Lower lobe of right lung (tissue), 2 donors: ENCODE measurements around the gene SUSD4. TPM values are rescaled to one million over a fixed set of nuclear protein-coding genes. Genes with fewer than 3 reads are reported as not detected.

Source experiments
- ATAC-seq, 2 donors: fragments of 200-7000 bp; cut with Tn5 transposase; one replicate each; pipeline ENCODE4 v1.9.1; 2020 to 2022; ENCODE audit warnings: mild to moderate bottlenecking in 2 of 2, moderate library complexity in 2 of 2
- DNase-seq: peaks from one replicate; pipeline ENCODE4 v3.0.0-alpha.2; 2020
- H3K27ac ChIP-seq: fragments of 200-600 bp; one replicate; pipeline ENCODE4 v1.8.0; 2022
- H3K27me3 ChIP-seq: fragments of 200-600 bp; one replicate; pipeline ENCODE4 v1.8.0; 2022; ENCODE audit warnings: low read depth
- H3K36me3 ChIP-seq: fragments of 200-600 bp; one replicate; pipeline ENCODE4 v1.8.0; 2022; ENCODE audit warnings: mild to moderate bottlenecking
- H3K4me1 ChIP-seq: fragments of 200-600 bp; one replicate; pipeline ENCODE4 v1.8.0; 2022
- H3K4me3 ChIP-seq: fragments of 200-600 bp; one replicate; pipeline ENCODE4 v1.8.0; 2022; ENCODE audit warnings: mild to moderate bottlenecking
- H3K9me3 ChIP-seq: fragments of 200-600 bp; one replicate; pipeline ENCODE4 v1.8.0; 2022
- CTCF ChIP-seq: fragments of 200-600 bp; IDR thresholded peaks from one replicate; pipeline ENCODE4 v1.8.0; 2022; ENCODE audit warnings: antibody characterized with exemption, mild to moderate bottlenecking
- intact Hi-C: fragments of 100-400 bp; cut with DNase I; formaldehyde crosslinking; loops from one replicate; pipeline ENCODE4 v1.11.0; 2022
- total RNA-seq: library from RNA; stranded (reverse); fragmentation: NEBNext Ultra II Directional; extraction: Animal tissue kit (Norgen Biotek cat#: 25700); gene quantifications from one replicate; pipeline ENCODE4 v1.2.1, GENCODE V29; 2021
- donor health status: DM: no; HTN: yes; CAD: no; lungs with severe emphysema.

SUSD4 gene
- total RNA-seq, 1 donor from 2014 or later = 3.7 TPM

DNA sequence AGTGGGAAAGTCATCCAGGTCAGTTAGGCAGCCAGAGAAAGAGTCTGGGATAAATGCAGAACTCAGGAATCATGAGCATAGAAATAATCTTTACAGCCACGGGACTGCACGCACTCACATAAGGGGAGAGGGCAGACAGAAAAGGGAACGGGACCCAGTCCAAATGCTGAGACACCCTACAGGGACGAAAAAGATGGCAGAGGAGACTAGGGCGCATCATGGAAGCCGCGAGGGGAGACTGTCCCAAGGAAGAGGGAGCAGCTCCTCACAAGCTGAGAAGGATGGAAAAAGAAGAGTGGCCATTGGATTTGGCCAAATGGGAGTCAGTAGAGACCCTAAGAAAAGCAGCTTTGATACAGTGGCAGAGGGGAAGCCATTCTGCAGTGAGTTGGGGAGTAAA is 118.0 kb downstream of the SUSD4 start:
- H3K9me3 ChIP-seq = no peaks in the 10 kb centered on the region
- intact Hi-C loops = no loop called here
- H3K4me3 ChIP-seq = no peak overlapping the region
- no peaks in the 10 kb centered on the region for H3K4me1 ChIP-seq
- DNase-seq (no peak), ATAC-seq (no peak)
- H3K27ac ChIP-seq = no peak overlapping the region
- TF ChIP-seq CTCF = no peak
- no peaks in the 10 kb centered on the region for H3K36me3 ChIP-seq
- H3K27me3 ChIP-seq = no peaks in the 10 kb centered on the region

DNA sequence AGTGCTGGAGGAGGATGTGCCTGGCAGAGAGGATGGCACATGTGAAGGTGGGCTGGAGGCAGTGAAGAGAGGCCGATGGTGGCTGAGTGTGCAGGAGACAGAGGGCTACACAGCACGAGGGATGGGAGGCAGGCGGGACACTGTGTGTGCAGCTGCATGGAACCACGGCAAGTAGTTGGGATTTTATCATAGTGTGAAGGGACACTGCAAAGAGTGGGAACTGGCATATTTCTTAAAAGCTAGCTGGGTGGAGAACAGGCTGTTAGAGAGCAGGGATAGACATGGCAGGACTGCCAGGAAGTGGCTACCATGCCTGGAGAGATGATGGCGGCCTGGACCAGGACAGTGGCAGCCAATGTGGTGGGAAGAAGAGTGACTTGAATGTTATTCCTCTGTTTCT is 118.6 kb downstream of the SUSD4 start:
- no peak for TF ChIP-seq CTCF
- H3K27me3 ChIP-seq = no peaks in the 10 kb centered on the region
- DNase-seq (no peak), ATAC-seq (no peak)
- H3K4me1 ChIP-seq = no peaks in the 10 kb centered on the region
- intact Hi-C loops = no loop called here
- H3K9me3 ChIP-seq = no peaks in the 10 kb centered on the region
- H3K36me3 ChIP-seq = no peaks in the 10 kb centered on the region
- no peak overlapping the region for H3K27ac ChIP-seq
- H3K4me3 ChIP-seq = no peak overlapping the region

DNA sequence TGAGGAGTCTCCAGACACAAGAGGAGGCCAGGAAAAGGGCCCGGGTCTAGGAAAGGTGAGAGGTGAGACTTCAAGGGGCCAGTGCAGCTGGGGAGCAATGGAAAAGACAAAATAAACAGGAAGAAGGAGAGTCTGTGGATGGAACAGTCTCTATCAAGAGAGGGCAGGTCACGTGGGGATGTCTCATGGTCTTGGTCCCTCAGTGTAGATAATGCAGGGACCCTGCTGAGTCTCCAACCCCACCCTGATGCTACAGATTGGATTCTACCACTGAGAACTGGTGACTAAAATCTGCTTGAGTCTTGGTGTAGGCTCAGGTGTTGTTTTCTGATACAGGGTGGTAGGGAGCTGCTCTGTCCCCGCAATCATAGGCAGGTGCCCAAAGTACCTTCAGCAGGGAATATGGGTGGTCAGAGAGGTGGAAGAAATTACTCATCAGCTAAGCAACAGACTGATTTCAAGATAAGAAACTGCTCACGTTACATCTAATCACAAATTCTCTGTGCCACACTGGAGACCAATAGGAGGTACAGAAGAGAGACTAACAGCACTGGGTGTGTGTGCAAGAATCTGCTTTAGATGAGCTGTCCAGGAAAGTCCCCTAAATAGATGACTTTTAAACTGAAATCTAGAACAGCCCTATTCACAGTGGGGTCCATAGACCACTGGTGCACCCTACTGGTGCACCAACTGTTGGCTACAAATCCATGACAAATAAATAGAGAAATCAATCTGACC is 119.4 kb downstream of the SUSD4 start:
- Histone ChIP-seq H3K4me3 (no peak overlapping the region), H3K4me1 (no peaks in the 10 kb centered on the region), H3K27me3 (no peaks in the 10 kb centered on the region), H3K9me3 (no peaks in the 10 kb centered on the region), H3K27ac (no peak overlapping the region), H3K36me3 (no peaks in the 10 kb centered on the region)
- ATAC-seq = peak in 1 of 2 donors; percentile 59
- TF ChIP-seq CTCF = peak; percentile 27
- DNase-seq = no peak
- intact Hi-C loops = no loop called here

- TF ChIP-seq CTCF = no peak
- intact Hi-C loops = no loop called here
- ATAC-seq = no peak
Observed at GRCh38 chr1:223243441-223244050, 120.4 kb downstream of the SUSD4 start.

DNA sequence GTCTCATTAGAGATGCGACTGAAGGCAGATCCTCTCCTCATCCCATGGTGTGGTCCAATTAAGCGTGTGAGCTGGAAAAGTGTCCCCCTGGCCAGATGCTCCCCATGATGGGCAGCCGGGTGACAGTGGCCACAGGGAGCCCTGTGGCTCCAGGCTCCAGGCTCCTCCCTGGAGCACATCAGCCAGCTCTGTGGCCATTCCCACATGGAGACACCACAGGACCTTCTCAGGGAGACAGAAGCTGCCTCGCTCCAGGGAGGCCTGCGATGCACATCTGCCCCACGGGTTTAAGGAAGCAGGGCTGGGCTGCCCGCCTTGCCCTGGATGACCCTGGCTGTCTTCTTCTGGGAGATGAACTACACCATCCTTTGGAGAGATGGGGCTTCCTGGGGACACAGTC is 121.0 kb downstream of the SUSD4 start:
- H3K4me1 ChIP-seq = no peaks in the 10 kb centered on the region
- ATAC-seq (no peak), DNase-seq (no peak)
- no peaks in the 10 kb centered on the region for H3K9me3 ChIP-seq
- H3K4me3 ChIP-seq = no peak overlapping the region
- no peak for TF ChIP-seq CTCF
- H3K27ac ChIP-seq = no peak overlapping the region
- no peaks in the 10 kb centered on the region for H3K27me3 ChIP-seq
- no peaks in the 10 kb centered on the region for H3K36me3 ChIP-seq
- intact Hi-C loops = no loop called here

More at GRCh38 chr1:223243441-223244050, 120.4 kb downstream of the SUSD4 start:
- no peak for DNase-seq
- Histone ChIP-seq H3K36me3 (no peaks in the 10 kb centered on the region), H3K4me1 (no peaks in the 10 kb centered on the region), H3K27me3 (no peaks in the 10 kb centered on the region), H3K9me3 (no peaks in the 10 kb centered on the region), H3K4me3 (no peak overlapping the region), H3K27ac (no peak overlapping the region)
